Activated CD4-positive, alpha-beta T cell treated with anti-CD3 and anti-CD28 coated beads, Interleukin-2, Interleukin-6, amounts not matched to agents 100 ng/mL and 50 ng/mL, durations not matched to agents 16 hours and 8 hours (primary cell): Measurements from ENCODE around the gene ZNF350.
"Not testable (repeated sequence)": the region's sequence is repeated elsewhere in the genome, so short reads cannot be mapped to it uniquely, and the experiment has no call there.

ENCODE experiments used
- DNase-seq: peaks from one replicate; pipeline ENCODE4 v3.0.0-alpha.2; 2020

The ZNF350 gene

DNA sequence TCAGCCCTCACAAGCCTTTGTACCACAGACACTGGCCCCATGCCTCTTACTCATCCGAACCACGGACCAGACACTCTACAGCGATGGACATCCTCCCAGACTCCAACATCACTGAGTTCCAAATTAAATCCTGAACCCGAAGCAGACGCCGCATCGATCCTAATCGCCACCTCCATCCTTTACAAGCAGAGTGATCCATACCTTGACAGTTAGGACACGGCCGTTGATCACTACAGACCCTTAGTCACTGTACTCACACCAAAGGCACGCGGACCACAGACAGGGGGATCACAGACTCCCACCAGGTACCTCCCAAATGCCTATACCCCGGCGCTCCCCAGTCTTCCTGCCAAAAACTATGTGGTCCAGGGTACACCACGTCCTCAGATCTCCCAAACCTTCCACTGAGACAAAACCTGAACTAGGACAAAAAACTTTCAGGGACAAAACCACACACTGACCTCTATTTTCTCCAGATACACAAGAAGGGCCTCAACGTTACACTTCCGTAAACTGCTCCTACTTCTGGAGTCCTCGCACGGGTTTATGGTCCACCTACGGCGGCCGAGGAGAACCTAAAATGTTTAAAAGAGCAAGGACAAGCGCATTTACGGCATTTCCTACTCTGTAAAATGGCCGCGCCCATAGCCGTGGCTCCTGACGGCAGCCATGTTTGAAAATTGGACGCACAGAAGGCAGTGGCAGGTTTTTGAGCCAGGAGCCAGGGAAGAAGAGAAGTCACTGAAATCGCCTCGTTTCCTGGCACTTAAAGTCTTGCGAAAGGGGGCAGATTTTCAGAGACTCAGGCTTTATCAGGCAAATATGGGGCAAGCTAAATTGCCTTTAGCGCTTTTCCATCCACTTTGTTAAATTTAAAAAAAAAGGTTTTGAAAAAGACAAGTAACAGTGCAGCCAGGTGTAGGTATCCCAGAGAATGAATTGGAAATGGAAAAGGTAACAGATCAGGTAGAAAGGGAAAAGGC, at the start of gene ZNF350:
TSS of gene ZNF350 (minus strand) at position 532 of the 983 bp plus-strand sequence. CDS start 12,480 bp downstream, outside the sequence.
- peak; percentile 92 for DNase-seq

GRCh38 chr19:52034051-52034728, 47.5 kb upstream of the ZNF350 start:
- no peak for DNase-seq

DNA sequence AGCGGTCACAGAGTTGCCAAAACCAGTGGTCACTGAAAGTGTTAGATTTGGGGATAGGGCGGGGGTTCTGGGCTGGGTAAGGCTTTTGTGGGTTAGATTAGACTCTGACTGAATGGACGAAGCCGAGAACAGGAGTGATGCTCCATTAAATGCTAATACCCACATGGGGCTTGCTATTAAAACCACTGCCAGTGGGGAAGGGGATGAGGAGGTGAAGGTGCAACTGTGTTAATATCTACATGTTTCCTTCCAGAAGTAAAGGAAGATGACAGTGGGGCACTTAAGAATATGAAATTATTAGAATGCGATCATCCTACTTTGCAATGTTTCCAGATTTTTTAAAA, 42.1 kb upstream of the ZNF350 start:
- DNase-seq: no peak

DNA sequence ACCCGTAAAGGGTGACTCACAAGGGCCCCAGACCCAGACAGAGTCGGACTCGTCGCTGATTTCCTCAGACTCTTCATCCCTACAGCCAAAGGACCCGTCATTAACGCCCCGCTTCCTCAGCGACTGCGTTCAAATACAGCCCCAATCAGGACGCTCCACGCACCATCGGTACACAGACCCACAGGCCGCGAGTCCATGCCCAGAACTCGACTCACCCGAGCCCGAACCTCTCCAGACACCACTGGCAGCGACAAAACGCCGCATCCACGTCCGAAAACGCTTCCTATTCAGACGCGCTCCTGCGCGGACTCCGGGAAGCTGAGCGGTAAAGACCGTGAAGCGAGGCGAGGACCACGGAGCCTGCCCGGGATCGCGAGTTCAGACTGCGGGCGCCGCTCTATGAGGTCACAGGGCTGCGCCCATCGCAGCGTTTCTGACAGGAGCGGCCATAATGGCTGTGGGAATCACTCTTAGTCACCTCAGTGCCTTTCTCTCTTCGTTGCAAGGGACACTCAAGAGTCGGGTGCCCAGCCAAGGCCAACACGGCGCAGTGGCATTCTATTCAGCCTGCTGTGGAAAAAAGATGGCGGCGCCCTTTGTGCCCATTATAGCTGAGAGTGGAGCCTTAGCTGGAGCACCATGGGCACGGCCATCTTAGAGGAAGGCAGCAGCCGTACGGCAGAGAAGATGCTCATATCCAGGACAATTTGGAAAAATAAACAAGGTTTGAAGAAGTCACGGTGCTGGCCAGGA, 41.6 kb upstream of the ZNF350 start, which contains the start of gene ZNF614:
TSS of gene ZNF614 (minus strand) at position 353 of the 753 bp plus-strand sequence. CDS start 2,634 bp downstream, outside the sequence.
- DNase-seq: peak; percentile 88

GRCh38 chr19:52026255-52026990, 39.8 kb upstream of the ZNF350 start:
- DNase-seq: not testable (repeated sequence)

DNA sequence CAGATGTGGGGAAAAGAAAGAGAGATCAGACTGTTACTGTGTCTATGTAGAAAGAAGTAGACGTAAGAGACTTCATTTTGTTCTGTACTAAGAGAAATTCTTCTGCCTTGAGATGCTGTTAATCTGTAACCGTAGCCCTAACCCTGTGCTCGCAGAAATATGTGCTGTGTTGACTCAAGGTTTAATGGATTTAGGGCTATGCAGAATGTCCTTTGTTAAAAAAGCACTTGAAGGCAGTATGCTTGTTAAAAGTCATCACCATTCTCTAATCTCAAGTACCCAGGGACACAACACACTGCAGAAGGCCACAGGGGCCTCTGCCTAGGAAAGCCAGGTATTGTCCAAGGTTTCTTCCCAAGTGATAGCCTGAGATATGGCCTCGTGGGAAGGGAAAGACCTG, 37.8 kb upstream of the ZNF350 start:
- not testable (repeated sequence) for DNase-seq

DNA sequence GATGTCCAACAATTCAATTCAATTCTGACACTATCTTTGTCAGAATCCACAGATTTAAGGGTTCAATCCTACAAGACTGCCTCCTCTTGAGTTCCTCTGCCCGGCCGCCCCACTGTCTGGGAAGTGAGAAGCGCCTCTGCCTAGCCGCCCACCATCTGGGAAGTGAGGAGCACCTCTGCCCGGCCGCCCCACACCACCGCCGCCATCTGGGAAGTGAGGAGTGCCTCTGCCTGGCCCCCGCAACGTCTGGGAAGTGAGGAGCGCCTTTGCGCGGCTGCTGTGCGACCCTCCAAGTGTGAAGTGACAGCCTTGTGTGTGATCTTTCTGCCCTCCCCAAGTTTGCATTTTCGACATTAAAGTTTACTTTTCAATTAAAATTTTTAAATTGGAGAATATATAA, 35.6 kb upstream of the ZNF350 start:
- no peak for DNase-seq

DNA sequence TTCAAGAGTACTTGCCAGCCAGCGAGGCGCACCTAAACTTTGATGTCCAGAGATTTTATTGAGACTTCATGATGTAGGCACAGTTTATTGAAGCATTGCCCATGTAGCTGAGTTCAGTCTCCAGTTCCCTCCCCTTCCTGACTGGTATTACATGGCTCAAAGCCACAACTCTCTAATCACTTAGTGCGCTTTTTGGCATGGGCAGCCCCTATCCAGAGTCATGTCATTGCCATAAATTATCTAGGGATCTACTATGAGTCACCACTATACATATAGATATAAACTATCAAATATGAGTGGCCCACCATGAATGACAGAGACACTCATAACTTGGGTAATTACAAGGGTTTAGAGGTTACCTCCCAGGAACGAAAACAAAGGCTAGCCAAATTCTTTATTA, 33.9 kb upstream of the ZNF350 start:
- no peak for DNase-seq

DNA sequence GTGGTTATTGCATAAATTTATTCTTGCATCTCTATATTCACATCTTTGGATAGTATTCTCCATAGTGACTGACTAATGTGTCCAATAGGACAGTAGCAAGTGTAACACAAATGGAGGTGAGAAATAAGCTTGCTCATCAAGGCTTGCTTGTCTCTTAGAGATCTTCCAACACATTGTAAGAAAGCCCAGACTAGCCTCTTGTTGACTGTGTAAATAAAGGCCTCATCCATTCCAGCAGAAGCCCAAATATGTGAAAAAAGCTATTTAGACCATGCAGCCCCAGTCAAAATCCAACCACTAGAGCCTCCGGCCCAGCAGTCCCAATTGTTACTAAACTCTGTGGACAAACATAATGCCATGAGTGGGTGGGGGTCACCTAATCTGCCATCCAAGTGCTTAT, 24.0 kb upstream of the ZNF350 start:
- DNase-seq: no peak

DNA sequence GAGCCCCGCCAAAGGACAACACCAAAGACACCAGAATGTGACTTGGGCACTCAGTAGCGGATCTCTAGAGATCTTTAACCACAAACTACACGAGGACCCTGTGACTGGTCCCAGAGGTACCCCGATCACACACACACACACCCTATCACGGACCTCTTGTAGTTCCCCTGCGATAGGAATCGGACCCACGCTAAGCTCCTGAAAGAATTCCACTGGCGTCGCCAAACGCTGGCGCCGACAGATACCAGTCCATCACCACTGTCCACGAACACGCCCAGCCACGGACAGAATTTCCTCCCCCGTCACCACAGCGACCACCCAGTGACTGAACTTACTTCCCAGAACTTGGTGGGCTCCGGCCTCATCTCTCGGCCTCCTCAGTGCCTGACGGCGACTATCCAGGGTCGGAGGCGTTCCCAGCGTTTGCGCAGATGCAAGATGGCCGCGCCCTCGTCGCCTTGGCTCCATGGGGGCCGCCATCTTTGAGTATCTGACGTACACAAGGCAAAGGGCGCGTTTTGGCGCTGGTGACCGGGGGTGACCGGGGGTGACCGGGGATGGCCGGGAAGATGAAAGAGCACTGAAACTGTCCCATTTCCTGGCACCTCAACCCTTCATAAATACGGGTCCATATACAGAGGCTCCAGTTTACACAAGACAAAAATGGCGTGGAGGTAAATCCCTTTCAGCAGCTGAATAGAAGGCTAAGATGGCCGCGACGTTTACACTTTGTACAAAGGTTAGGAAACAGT, 21.3 kb upstream of the ZNF350 start, which contains the start of gene ZNF615:
TSS of gene ZNF615 (minus strand) at position 406 of the 752 bp plus-strand sequence. CDS start 4,500 bp downstream, outside the sequence.
- peak; percentile 90 for DNase-seq

DNA sequence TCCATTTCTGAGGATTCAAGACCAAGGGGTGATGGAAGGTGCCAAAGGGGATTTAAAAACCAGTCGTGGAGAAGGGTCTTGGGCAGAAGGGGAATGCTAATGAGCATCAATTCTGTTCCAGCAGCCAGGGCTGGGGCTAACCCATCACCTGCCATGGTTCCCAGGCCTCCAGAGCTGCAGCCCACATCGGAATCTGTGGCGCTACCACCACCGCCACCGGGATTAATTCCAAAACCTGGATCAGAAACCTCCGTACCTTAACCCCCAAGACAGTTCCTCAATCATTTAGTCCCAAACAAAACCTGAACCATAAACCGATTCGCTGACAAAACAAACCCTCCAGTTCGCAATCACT, 20.8 kb upstream of the ZNF350 start:
- DNase-seq: no peak

DNA sequence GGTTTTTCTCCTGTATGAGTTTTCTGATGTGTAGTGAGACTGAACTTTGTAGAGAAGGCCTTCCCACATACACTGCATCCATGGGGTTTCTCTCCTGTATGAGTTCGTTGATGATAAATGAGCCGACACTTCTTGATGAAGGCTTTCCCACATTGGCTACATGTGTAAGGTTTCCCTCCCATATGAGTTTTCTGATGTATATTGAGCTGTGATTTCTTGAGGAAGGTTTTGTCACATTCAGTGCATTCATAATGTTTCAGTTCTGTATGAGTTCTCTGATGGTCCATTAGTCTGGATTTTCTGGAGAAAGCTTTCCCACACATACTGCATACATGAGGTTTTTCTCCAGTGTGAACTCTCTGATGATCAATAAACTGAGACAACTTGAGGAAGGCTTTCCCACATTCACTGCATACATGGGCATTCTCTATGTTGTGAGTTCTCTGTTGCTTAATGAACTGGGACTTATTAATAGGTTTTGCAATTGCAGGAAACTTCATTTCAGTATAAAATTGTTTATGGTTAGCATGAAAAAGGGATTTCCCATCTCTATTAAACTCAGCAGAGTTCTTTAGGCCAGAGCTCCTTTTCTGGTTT, 7.5 kb upstream of the ZNF350 start:
- DNase-seq: no peak

GRCh38 chr19:51993422-51993821, 6.8 kb upstream of the ZNF350 start:
- no peak for DNase-seq

DNA sequence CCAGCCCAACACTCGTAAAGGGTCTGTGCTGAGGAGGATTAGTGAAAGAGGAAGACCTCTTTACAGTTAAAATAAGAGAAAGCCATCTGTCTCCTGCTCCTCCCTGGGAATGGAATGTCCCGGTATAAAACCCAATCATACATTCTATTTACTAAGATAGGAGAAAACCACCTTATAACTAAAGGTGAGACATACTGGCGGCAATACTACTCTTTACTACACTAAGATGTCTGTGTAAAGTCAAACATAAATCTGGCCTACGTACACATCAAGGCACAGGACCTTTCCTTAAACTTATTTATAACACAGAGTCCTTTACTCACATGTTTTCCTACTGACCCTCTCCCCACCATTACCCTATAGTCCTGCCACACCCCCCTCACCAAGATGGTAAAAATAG, 3.3 kb downstream of the ZNF350 start:
- no peak for DNase-seq

DNA sequence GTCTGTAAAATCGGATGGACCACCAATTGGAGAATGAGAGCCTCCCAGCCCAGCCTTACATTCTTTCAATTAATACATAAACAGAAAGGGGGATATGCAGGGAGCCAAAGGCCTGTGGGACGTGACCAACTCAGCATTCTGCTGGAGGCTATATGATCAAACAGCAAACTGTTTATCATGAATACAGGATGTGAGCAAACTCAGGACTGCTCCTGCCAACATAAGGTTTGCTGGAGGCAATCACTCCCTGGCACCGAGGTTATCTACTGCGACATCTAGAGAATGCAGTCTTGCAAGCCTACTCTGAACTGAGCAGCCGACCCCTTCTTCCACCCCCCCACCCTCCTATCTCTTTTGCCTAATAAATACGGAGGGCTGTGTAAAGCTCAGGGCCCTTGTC, 5.7 kb downstream of the ZNF350 start:
- DNase-seq: not testable (repeated sequence)

- no peak for DNase-seq
These were observed 6.4 kb downstream of the ZNF350 start for GRCh38 chr19:51980116-51980736.

DNA sequence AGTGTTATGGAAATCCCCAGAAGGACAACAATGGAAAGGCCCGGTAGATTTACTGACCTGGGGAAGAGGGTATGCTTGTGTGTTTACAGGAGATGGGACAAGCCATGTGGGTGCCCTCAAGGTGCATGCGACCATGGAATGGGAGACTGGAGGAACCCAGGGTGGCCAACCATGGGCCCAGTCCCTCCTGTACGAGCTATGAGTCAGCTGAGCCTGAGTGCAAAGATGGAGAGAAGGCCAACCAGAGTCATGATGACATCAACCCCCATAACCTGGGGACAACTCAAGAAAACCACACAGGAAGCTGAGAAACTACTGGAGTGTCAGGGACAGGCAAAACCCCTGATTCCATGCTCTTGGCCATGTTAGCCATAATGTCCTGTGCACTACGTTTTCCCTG, 7.8 kb downstream of the ZNF350 start:
- no peak for DNase-seq

DNA sequence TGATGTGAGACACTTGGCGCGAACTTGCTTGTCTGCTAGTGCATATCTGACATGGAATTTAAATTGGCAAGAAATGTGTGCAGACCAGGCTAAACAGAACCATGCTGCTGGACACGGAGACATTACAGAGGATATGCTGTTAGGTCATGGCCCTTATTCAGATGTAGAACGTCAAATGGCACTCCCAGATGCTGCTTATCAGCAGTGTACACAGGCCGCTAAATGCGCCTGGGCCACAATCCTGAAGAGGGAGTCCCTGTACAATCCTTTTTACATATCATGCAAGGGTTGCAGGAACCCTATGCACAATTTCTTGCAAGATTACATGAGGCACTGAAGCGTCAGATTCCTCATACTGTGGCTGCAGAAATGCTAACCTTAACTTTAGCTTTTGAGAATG, 9.3 kb downstream of the ZNF350 start:
- DNase-seq: no peak

DNA sequence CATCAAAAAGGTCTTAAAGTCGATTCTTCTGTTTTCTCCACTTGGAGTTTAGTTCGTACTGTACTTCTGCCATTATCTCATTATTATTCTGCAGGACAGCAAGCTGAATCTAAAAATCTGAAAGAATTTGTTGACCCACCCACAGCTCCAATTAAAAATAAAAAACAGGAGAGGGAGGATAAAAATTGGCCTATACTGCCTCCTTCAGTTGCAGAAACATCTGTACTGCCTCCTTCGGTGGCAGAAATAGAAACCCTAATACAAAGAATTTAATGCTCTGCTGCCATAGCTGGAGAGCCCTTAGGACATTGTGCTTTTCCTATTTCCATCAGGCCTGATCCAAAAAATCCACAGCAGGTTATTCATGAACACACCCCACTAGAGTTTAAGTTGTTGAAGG, 9.8 kb downstream of the ZNF350 start:
- no peak for DNase-seq

GRCh38 chr19:51975787-51976186, 10.9 kb downstream of the ZNF350 start:
- not testable (repeated sequence) for DNase-seq

DNA sequence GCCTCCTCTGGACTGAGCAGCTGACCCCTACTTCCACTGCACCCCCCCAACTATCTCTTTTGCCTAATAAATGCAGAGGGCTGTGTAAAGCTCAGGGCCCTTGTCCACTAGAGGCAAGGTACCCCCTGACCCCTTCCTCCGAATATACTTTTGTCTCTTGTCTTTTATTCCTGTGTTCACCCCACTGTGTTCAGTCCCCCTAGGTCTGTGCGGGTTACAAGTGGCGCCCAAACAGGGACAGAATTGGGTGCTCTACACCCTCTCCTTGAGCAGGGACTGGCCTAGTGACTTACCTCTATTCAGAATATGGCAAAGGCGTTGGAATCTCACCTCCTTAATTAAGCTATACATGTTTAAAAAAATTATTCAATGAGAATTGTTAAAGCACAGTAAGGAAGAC, 15.0 kb downstream of the ZNF350 start:
- no peak for DNase-seq
